ENCODE measurements around the gene PHKB. TPM values are rescaled to one million over a fixed set of nuclear protein-coding genes. Genes with fewer than 3 reads are reported as not detected.

The PHKB gene
- total and polyA plus RNA-seq, 2 donors from 2014 or later = 48.3 to 80.5 TPM

DNA sequence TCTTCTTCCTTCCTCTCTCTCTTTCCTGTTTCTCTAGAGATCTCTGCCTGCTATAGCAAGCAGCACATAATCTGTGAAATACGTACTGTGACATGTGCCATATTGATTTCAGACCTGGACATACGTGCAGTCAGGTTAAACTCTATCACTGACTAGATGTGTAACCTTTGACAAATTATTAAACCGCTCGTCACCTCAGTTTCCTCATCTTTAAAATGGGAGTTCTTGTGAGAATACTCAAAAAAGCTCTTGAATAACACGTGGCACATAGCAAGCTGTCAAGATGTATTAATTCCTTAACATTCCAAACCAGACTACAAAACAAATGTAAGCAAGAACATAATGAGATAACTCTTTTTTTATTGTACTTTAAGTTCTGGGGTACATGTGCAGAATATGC lies 170.0 kb downstream of the PHKB start:
- H3K27ac ChIP-seq (ENCODE audit: low read depth in 2 of 2, low read length in 2 of 2) = no peak overlapping the region
- TF ChIP-seq, protein P1, sequence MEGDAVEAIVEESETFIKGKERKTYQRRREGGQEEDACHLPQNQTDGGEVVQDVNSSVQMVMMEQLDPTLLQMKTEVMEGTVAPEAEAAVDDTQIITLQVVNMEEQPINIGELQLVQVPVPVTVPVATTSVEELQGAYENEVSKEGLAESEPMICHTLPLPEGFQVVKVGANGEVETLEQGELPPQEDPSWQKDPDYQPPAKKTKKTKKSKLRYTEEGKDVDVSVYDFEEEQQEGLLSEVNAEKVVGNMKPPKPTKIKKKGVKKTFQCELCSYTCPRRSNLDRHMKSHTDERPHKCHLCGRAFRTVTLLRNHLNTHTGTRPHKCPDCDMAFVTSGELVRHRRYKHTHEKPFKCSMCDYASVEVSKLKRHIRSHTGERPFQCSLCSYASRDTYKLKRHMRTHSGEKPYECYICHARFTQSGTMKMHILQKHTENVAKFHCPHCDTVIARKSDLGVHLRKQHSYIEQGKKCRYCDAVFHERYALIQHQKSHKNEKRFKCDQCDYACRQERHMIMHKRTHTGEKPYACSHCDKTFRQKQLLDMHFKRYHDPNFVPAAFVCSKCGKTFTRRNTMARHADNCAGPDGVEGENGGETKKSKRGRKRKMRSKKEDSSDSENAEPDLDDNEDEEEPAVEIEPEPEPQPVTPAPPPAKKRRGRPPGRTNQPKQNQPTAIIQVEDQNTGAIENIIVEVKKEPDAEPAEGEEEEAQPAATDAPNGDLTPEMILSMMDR (IDR thresholded peaks at IDR 0.05; ENCODE audit: borderline replicate concordance, extremely low read depth, insufficient read depth) = no peak
- no peaks in the 10 kb centered on the region for H3K4me1 ChIP-seq (ENCODE audit: control insufficient read depth in 2 of 3, insufficient read depth in 2 of 3, low read depth in 1 of 3, low read length in 3 of 3)
- no peaks in the 10 kb centered on the region for H3K9me3 ChIP-seq (ENCODE audit: control insufficient read depth in 2 of 3, insufficient read depth in 1 of 3, low read length in 3 of 3)
- no peaks in the 10 kb centered on the region for H3K27me3 ChIP-seq (ENCODE audit: control insufficient read depth, insufficient read depth, low read length)
- peaks cover 0 to 2% (median 0%) of the 10 kb centered on the region in 3 donors for H3K36me3 ChIP-seq (ENCODE audit: control insufficient read depth in 2 of 3, insufficient read depth in 3 of 3, low read length in 3 of 3)
- H3K9ac ChIP-seq (ENCODE audit: low read length in 3 of 3) = no peak overlapping the region
- no peak for DNase-seq
- intact Hi-C loops (cut with DNase I) = no loop called here
- no peak overlapping the region for H3K4me3 ChIP-seq (ENCODE audit: low read length in 3 of 3)
- FAIRE-seq = no peak

DNA sequence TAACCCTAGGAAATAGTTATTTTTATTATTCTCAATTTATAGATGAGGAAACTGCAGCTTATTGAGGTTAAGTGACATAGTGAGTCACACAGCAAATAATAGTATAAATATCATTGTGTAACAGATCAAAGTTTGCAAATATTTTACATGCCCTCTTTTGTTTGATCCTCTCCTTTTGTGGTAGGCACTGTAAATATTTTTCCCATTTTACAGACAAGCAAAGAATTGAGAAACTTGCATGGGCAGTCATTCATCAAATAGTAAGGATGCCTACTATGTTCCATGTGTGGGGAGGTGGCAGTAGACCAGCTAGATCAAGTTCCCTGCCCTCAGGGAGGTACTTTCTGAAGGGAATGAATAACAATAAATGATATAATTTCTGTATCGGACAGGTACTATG lies 173.0 kb downstream of the PHKB start:
- Histone ChIP-seq H3K27ac (ENCODE audit: low read depth in 2 of 2, low read length in 2 of 2) (no peak overlapping the region), H3K27me3 (ENCODE audit: control insufficient read depth, insufficient read depth, low read length) (no peaks in the 10 kb centered on the region), H3K4me3 (ENCODE audit: low read length in 3 of 3) (no peak overlapping the region), H3K9ac (ENCODE audit: low read length in 3 of 3) (no peak overlapping the region), H3K4me1 (ENCODE audit: control insufficient read depth in 2 of 3, insufficient read depth in 2 of 3, low read depth in 1 of 3, low read length in 3 of 3) (no peaks in the 10 kb centered on the region), H3K9me3 (ENCODE audit: control insufficient read depth in 2 of 3, insufficient read depth in 1 of 3, low read length in 3 of 3) (no peaks in the 10 kb centered on the region), H3K36me3 (ENCODE audit: control insufficient read depth in 2 of 3, insufficient read depth in 3 of 3, low read length in 3 of 3) (peaks cover 0 to 2% (median 0%) of the 10 kb centered on the region in 3 donors)
- TF ChIP-seq, protein P1 (IDR thresholded peaks at IDR 0.05; ENCODE audit: borderline replicate concordance, extremely low read depth, insufficient read depth) = no peak
- FAIRE-seq (no peak), DNase-seq (no peak)
- intact Hi-C loops (cut with DNase I) = no loop called here

DNA sequence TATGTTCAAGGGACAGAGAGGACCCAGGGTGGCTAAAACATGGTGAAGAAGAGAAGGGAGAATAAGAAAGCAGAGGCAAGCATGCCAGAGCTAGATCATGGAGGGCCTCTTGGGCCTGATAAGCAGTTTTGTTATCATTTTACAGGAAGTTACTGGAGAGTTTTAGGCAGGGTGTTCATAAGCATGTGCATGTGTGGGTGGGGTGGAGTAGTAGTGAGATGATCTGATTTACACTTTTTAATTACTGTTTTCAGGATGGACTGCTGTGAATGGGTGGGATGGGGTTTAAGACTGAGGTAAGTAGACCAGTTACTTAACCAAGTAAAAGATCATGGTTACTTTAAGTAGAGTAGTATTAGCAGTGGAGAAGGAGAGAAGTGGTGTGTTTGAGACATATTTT lies 173.6 kb downstream of the PHKB start:
- Histone ChIP-seq H3K9me3 (ENCODE audit: control insufficient read depth in 2 of 3, insufficient read depth in 1 of 3, low read length in 3 of 3) (no peaks in the 10 kb centered on the region), H3K27ac (ENCODE audit: low read depth in 2 of 2, low read length in 2 of 2) (no peak overlapping the region), H3K9ac (ENCODE audit: low read length in 3 of 3) (no peak overlapping the region), H3K4me3 (ENCODE audit: low read length in 3 of 3) (no peak overlapping the region), H3K27me3 (ENCODE audit: control insufficient read depth, insufficient read depth, low read length) (no peaks in the 10 kb centered on the region), H3K4me1 (ENCODE audit: control insufficient read depth in 2 of 3, insufficient read depth in 2 of 3, low read depth in 1 of 3, low read length in 3 of 3) (no peaks in the 10 kb centered on the region), H3K36me3 (ENCODE audit: control insufficient read depth in 2 of 3, insufficient read depth in 3 of 3, low read length in 3 of 3) (peaks cover 0 to 2% (median 0%) of the 10 kb centered on the region in 3 donors)
- DNase-seq (no peak), FAIRE-seq (no peak)
- TF ChIP-seq, protein P1 (IDR thresholded peaks at IDR 0.05; ENCODE audit: borderline replicate concordance, extremely low read depth, insufficient read depth) = no peak
- intact Hi-C loops (cut with DNase I) = no loop called here

DNA sequence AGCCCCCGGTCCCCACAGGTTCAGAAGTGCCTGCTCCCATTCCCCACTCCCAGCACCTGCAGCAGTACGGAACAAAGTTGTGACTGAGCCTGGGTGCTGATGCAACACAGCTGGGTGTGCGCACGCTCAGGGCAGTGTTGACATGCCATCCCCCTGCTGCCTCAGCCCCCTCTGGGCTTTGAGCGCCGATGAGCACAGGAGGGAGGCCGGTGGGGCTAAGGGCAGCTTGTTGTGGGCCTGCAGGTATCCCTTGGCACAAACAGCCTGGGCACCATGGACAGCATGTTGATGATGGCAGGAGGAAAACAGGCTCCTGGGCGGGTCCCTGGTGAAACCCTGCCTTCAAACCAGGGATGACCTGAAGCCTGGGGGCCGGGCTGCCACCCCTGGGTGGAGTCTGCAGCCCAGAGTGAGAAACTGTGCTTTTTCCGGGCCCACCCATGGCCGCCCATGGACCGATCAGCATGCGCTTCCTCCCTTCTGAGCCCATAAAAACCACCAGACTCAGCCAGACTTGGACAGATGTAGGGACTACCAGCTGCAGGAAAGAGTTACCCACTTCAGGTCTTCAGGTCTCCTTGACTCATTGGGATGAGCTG lies 175.5 kb downstream of the PHKB start:
- Histone ChIP-seq H3K4me3 (ENCODE audit: low read length in 3 of 3) (no peak overlapping the region), H3K4me1 (ENCODE audit: control insufficient read depth in 2 of 3, insufficient read depth in 2 of 3, low read depth in 1 of 3, low read length in 3 of 3) (no peaks in the 10 kb centered on the region), H3K27me3 (ENCODE audit: control insufficient read depth, insufficient read depth, low read length) (no peaks in the 10 kb centered on the region), H3K9ac (ENCODE audit: low read length in 3 of 3) (no peak overlapping the region), H3K27ac (ENCODE audit: low read depth in 2 of 2, low read length in 2 of 2) (no peak overlapping the region), H3K9me3 (ENCODE audit: control insufficient read depth in 2 of 3, insufficient read depth in 1 of 3, low read length in 3 of 3) (no peaks in the 10 kb centered on the region), H3K36me3 (ENCODE audit: control insufficient read depth in 2 of 3, insufficient read depth in 3 of 3, low read length in 3 of 3) (peaks cover 0 to 2% (median 0%) of the 10 kb centered on the region in 3 donors)
- DNase-seq = no peak
- intact Hi-C loops (cut with DNase I) = no loop called here
- TF ChIP-seq, protein P1 (IDR thresholded peaks at IDR 0.05; ENCODE audit: borderline replicate concordance, extremely low read depth, insufficient read depth) = no peak
- FAIRE-seq = no peak

Data from kidney (tissue), 14 donors.